ENCODE results near the gene AAR2. TPM values are rescaled to one million over a fixed set of nuclear protein-coding genes. Genes with fewer than 3 reads are reported as not detected.

AAR2 gene
- total RNA-seq, 1 experiment from 2014 or later: 22.5 TPM

GRCh38 chr20:36262440-36262839 lies 26.2 kb downstream of the AAR2 start (continued):
- TF ChIP-seq ELF4 (CRISPR knock-in tag; IDR thresholded peaks at IDR 0.05; ENCODE audit: low read depth): no peak

GRCh38 chr20:36264426-36265246 lies 28.4 kb downstream of the AAR2 start:
- TF ChIP-seq ZNF263 (CRISPR knock-in tag; IDR thresholded peaks at IDR 0.05; ENCODE audit: low read depth) (no peak), EMX1 (CRISPR knock-in tag; IDR thresholded peaks at IDR 0.05) (no peak), JAZF1 (CRISPR knock-in tag; IDR thresholded peaks at IDR 0.05) (no peak), PRDM15 (CRISPR knock-in tag; IDR thresholded peaks at IDR 0.05) (no peak), TCF7 (CRISPR knock-in tag; IDR thresholded peaks at IDR 0.05; ENCODE audit: low read depth) (no peak), MLX (CRISPR knock-in tag; IDR thresholded peaks at IDR 0.05) (no peak), E2F4 (CRISPR knock-in tag; IDR thresholded peaks at IDR 0.05; ENCODE audit: borderline replicate concordance, low read depth) (no peak), ETV6 (CRISPR knock-in tag; IDR thresholded peaks at IDR 0.05) (no peak)
- CTCF ChIA-PET: interaction anchor here (0.6 to 1.0 kb wide), 4 partner anchors 46 to 452 kb away, joined by 3 read pairs; no protein-coding TSS in a partner anchor

GRCh38 chr20:36266189-36266588 lies 29.9 kb downstream of the AAR2 start:
- Mint-ChIP-seq H3K4me1 (peaks cover 10% of the 10 kb centered on the region), H3K27me3 (ENCODE audit: low read depth) (no peaks in the 10 kb centered on the region), H3K9me3 (no peaks in the 10 kb centered on the region), H3K4me3 (no peak overlapping the region), H3K36me3 (no peaks in the 10 kb centered on the region), H3K27ac (no peak overlapping the region)
- no peak for ATAC-seq
- ChIA-PET CTCF (interaction anchor here (1.1 to 4.6 kb wide), 4 partner anchors 20 to 173 kb away, joined by 3 to 32 read pairs (median 12); no protein-coding TSS in a partner anchor), POLR2A (no interaction called here)
- no peak for DNase-seq (ENCODE audit: low spot score)
- TF ChIP-seq CREB1 (CRISPR knock-in tag; IDR thresholded peaks at IDR 0.05): no peak
- no peak for TF ChIP-seq SMAD4 (CRISPR knock-in tag; IDR thresholded peaks at IDR 0.05)
- no peak for TF ChIP-seq ARID4B (CRISPR knock-in tag; IDR thresholded peaks at IDR 0.05; ENCODE audit: borderline replicate concordance)
- no peak for TF ChIP-seq AFF4 (CRISPR knock-in tag; IDR thresholded peaks at IDR 0.05; ENCODE audit: borderline replicate concordance)

More at GRCh38 chr20:36264426-36265246, 28.4 kb downstream of the AAR2 start:
- DNase-seq (ENCODE audit: low spot score): no peak
- no peak for ATAC-seq
- H3K27ac Mint-ChIP-seq: no peak overlapping the region
- POLR2A ChIA-PET: interaction anchor here (0.6 kb wide), 1 partner anchor 30 kb away, joined by 3 read pairs; no protein-coding TSS in a partner anchor
- H3K9me3 Mint-ChIP-seq: no peaks in the 10 kb centered on the region
- no peaks in the 10 kb centered on the region for H3K36me3 Mint-ChIP-seq
- H3K4me1 Mint-ChIP-seq: peaks cover 10% of the 10 kb centered on the region
- no peaks in the 10 kb centered on the region for H3K27me3 Mint-ChIP-seq (ENCODE audit: low read depth)
- no peak overlapping the region for H3K4me3 Mint-ChIP-seq
